GM12892 (cell line): ENCODE results near the gene PDS5B.
"Not testable (repeated sequence)": the region's sequence is repeated elsewhere in the genome, so short reads cannot be mapped to it uniquely, and the experiment has no call there.

Source experiments
- DNase-seq: peaks from one replicate; pipeline ENCODE4 v3.0.0; 2011; ENCODE audit not compliant: insufficient read length
- FAIRE-seq: peaks from 2 replicates; lab custom pipeline; 2011; peaks lifted over from hg19 to GRCh38; lab: Jason Lieb, UNC
- POLR2A ChIP-seq: IDR thresholded peaks from 2 replicates; pipeline ENCODE4 v1.6.1; 2011; ENCODE audit warnings: low read depth, low read length, control low read depth
- POLR2AphosphoS5 ChIP-seq: IDR thresholded peaks from 2 replicates; pipeline ENCODE4 v1.6.1; 2011; ENCODE audit warnings: low read depth, low read length, control low read depth
- TAF1 ChIP-seq: IDR thresholded peaks from 2 replicates; pipeline ENCODE4 v1.6.1; 2011; ENCODE audit warnings: low read depth, mild to moderate bottlenecking, control low read depth, low read length, borderline replicate concordance

Gene PDS5B

GRCh38 chr13:32791545-32792172 is 205.4 kb downstream of the PDS5B start:
- DNase-seq (peak; percentile 13), FAIRE-seq (peak; percentile 57)
- peak; percentile 50; the same call in 1 of the 2 replicates for TF ChIP-seq POLR2A
- no peak for TF ChIP-seq POLR2AphosphoS5

DNA sequence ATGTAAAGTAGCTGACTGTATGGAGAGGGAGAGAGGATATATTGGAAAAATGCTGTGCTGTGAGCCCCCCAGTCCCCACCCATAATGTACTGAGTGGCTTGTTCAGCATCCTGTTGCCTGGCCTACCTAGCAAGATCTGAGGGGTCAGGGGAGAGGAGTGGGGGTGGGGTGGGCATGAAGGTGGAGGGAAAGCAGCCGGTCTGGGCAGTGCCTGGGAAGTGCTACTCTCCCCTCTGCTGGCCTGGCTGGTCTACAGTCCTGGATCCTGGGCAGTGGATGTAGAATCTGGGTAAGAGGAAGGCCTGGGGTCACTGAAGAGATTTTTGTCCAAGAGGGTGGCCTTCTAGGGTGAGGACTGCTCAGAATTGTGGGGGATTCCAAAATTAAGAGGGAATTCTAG is 210.5 kb downstream of the PDS5B start:
- no peak for TF ChIP-seq POLR2AphosphoS5
- no peak for TF ChIP-seq POLR2A
- no peak for TF ChIP-seq TAF1
- DNase-seq (no peak), FAIRE-seq (no peak)

DNA sequence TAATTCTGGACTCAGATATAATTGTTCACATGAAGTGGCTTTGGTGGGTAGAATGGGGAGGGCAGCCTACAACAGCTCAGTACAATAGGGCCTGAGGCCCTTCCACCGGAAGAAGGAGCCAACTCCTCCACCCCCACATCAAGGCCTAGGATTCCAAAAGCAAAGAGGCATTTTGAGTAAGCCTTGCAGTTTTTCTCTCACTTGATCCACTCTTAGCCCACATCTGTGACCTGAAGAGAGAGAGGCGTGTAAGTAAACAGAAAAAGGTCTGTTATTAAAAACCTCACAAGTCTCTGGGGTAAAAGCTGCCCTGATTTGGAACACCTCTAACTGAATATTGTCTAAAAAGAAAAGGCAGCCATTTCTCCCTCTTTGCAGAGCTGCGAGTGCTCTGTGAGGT is 215.9 kb downstream of the PDS5B start:
- FAIRE-seq (no peak), DNase-seq (no peak)
- TF ChIP-seq POLR2AphosphoS5 (no peak), POLR2A (no peak), TAF1 (no peak)

DNA sequence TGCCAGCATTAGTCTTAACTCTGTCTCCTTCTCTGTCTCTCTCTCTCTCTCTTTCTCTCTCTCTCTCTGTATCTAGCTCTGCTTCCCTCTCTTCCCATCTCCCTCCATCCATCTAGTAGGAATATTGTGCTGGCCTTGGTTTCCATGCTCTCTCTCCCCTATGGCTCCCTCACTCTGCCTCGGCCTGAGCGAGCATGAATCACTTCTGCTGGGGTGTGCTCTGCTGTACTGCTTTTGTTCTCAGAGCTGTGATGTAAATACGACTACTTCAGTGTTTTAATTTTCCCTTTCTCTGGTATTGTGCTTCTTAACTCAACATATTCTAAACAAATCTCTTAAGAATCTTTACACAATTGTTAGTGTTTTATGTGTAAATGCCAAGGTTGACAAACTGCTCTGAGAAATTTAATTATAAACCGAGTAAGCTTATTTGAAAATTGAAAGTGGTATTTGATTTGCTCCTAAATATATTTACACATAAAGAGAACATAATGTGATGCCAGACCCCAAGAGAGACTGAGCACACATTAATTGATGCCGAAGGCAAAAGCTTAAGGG is 218.5 kb downstream of the PDS5B start:
- DNase-seq (no peak), FAIRE-seq (no peak)
- no peak for TF ChIP-seq POLR2AphosphoS5
- no peak for TF ChIP-seq TAF1
- no peak for TF ChIP-seq POLR2A

GRCh38 chr13:32811297-32811800 is 225.1 kb downstream of the PDS5B start:
- DNase-seq (peak; percentile 32), FAIRE-seq (peak; percentile 86)
- TF ChIP-seq POLR2A = no peak
- TF ChIP-seq POLR2AphosphoS5 = no peak
- TF ChIP-seq TAF1 = no peak

- no peak for TF ChIP-seq POLR2A
- no peak for TF ChIP-seq TAF1
- TF ChIP-seq POLR2AphosphoS5 = no peak
- DNase-seq = no peak
- FAIRE-seq = no peak
Observed at GRCh38 chr13:32821149-32821688, 235.0 kb downstream of the PDS5B start.

DNA sequence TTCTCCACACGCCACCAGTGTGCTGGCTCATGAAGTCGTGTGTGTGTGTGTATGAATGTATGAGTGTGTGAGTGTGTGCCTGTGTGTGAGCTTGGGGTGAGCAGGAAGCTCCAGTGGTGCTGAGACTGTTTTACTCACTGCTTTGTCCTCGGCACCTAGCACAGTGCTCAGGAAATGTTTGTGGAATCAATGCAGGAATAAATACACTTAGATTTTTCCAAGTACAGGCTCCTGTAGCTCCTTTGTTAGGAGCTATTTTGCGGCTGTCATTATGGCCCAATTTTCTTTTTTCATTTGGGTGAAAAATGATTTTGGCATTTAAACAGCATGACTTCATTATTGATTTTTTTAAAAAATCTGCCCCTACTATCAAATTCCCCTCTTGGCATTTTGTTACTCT is 236.5 kb downstream of the PDS5B start:
- FAIRE-seq (no peak), DNase-seq (no peak)
- TF ChIP-seq POLR2A (no peak), POLR2AphosphoS5 (no peak), TAF1 (no peak)

GRCh38 chr13:32823597-32823996 is 237.3 kb downstream of the PDS5B start:
- TF ChIP-seq POLR2AphosphoS5 (no peak), TAF1 (no peak), POLR2A (no peak)
- no peak for DNase-seq
- FAIRE-seq = peak; percentile 76

DNA sequence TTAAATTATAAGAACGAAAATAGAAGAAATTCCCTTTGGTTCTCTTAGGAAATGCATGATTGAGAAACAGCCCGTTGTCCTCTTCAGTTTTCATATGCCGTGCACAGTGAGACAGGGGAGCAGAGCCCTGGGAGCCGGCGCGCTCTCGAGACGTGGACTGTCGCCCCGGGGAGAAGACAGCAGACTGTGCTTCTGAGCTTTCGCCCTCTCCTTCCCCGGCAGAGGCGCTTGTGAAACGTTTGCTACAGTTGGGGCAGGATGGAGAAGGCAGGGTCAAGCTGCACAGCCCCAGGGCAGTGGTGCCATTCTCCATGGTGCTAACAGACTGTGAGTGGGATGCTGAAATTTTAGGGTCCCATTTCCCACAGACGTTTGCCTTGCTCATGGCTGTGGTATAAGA is 237.8 kb downstream of the PDS5B start:
- TF ChIP-seq TAF1 (no peak), POLR2A (no peak)
- FAIRE-seq (no peak), DNase-seq (no peak)

DNA sequence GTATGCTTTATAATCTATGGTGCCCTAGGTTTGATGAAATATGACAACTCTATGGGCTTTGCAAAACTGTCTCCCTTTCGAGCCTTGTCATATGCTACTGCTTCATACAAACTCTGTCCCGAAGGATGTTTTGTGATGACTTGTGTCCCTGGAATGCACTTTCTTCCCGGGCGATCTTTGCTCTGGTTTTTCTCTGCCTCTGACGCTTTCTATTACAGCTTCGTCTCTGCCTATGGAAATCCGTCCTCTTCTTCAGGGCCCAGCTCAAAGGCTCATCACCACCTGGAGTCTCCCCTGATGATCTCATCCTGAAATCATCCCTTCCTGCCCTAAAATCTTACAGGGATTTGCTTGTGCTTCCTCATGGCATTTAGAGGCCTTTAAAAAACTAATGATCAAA is 238.4 kb downstream of the PDS5B start:
- no peak for FAIRE-seq
- no peak for TF ChIP-seq TAF1
- no peak for DNase-seq

GRCh38 chr13:32825481-32825880 is 239.2 kb downstream of the PDS5B start:
- no peak for DNase-seq
- FAIRE-seq = no peak
- no peak for TF ChIP-seq POLR2A
- TF ChIP-seq TAF1 = no peak
- TF ChIP-seq POLR2AphosphoS5 = no peak

GRCh38 chr13:32826372-32826771 is 240.1 kb downstream of the PDS5B start:
- DNase-seq, FAIRE-seq: not testable (repeated sequence)
